GM18519 (cell line): ENCODE results near the gene CXCR2.
"Not testable (repeated sequence)": the region's sequence is repeated elsewhere in the genome, so short reads cannot be mapped to it uniquely, and the experiment has no call there.

Experiments
- ATAC-seq: cut with Tn5 transposase; IDR thresholded peaks from one replicate; pipeline ENCODE4 v1.9.1; 2021; ENCODE audit warnings: mild to moderate bottlenecking, moderate library complexity; ENCODE audit not compliant: unreplicated experiment, low FRiP score

CXCR2 gene

DNA sequence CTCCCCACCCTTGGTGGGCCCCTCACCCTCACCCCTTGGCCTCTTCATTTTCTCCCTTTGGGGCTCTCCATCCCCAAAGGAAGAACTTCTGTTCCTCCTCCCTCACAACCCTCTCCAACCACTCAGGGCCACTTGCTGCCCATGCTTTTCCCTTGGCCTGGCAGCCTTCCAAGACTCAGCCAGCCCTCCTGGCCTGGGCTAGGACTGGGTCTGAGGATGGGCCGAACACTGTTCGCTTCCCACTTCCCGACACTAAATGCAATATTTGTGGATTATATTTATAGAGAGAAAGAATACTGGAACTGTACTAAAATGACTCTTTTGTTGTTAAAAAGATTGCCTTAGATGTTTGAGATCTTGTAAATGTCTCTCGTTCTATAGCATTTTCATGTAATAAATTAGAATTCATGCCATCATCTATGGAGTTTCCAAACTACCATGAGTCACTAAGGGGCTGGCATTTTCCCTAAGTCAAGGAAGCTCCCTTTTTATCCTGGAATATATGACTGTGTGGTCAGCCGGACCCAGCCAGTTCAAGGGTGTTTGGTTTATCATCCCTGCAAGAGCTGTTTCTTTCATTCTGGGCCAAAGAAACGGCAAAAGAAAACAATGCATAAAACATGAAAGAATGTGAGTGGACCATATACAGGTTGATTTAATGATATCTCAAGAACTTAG is 3.8 kb downstream of the CXCR2 start:
- no peak for ATAC-seq

DNA sequence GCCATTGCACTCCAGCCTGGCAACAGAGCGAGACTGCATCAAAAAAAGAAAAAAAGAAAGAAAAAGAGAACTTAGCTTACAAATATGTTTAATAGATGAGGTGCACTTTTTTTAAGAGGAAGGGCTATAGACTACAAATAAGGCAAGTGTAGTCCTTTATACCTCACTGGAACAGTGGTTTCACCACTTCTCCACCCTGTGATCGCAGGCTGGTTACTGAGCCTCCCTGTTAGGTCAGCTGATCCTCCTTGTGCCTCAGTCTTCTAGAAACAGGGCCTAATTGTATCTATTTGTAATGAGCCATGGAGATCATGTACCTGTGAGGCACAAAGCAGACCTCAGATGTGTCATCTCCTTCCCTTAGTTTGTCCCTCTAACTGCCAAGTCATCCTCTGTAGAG is 4.5 kb downstream of the CXCR2 start:
- ATAC-seq: no peak

DNA sequence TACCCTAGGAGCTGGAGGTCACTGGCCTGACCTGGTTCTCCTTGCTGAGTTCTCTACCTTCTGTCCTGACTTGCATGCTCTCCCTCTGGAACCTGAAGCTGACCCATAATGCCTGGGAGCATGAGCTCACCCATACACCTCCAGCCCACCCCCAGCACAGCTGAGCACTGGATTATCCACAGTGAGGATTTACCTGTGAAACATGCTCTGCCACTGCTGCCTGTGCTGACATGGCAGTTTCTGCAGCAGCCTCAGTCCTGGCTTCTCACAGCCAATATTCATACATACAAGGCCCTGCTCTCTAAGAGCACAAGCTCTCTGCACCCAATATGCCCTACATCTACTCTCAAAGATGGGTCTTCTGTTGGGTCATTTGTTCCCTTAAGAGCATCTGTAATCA is 5.0 kb downstream of the CXCR2 start:
- ATAC-seq: no peak

DNA sequence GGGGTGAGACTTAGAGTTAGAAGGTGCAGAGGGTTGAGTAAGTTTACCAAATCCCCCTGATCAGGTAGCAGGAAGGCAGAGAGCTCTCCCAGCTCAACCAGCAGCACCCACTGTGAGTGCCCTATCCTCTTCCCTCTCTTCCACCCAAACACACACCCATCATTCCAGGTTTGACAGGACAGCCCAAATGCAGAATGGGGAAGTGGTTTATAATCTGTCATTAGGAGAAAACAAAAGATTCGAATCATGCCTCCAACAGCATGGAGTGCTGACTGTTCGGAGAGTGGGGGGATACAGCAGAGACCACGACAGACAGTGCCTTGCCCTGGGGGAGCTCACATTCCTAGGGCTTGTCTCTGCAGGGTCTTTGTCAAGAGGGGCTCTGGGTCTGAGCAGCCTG is 11.7 kb downstream of the CXCR2 start:
- no peak for ATAC-seq

DNA sequence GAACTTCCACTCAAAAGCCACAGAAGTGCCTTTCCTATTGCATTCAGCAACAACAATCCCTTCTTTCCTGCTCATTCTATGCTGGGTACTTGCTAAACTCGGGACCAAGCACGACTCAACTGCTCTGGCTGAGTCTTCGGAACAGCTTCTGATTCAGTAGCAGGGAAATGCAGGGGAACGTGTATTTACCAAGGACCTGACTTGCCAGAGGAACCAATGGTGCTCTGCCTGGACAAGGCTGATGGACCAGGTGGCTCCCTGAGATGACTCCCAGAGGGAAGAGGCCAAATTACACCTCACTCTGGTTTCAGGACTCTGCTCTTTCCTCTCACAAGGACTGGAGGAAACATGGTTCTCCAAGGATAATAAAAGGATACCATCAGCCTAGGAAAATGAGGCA is 12.2 kb downstream of the CXCR2 start:
- no peak for ATAC-seq

DNA sequence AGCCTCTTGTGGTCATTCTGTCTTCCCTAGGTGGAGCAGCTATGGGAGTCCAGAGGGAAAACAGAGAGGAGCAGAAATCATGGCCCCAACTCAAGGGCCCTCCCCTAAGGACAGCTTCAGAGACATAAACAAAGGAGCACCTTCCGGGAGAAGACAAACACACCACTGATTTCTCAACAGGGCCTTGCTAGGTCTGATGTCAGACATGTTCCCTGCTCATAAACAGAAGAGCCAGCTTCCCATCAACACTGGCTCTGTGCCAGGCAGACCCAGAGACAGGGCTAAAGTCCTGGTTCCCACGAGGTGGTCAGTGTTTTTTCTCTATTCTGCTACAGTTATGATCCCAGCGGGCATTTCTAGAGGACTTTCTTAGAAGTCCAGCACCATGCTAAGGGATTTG is 19.3 kb downstream of the CXCR2 start:
- ATAC-seq: no peak

DNA sequence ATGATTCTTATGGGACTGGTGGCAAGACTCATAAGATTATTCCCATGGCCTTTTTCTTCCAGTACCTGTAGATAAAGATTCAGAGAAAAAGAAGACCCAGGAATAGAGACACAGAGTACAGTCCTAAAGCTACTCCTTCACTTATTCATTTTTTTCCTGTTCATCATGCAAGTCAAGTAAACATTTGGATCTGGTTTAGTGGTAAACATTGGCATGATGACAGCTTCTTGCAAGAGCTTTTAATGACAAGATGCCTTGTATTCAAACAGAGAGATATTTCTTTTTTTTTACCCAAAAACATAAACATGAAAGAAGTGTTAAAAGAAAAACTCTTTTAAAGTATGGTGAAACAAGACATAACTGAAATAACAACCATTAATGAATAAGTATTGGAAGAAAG is 20.2 kb downstream of the CXCR2 start:
- no peak for ATAC-seq

DNA sequence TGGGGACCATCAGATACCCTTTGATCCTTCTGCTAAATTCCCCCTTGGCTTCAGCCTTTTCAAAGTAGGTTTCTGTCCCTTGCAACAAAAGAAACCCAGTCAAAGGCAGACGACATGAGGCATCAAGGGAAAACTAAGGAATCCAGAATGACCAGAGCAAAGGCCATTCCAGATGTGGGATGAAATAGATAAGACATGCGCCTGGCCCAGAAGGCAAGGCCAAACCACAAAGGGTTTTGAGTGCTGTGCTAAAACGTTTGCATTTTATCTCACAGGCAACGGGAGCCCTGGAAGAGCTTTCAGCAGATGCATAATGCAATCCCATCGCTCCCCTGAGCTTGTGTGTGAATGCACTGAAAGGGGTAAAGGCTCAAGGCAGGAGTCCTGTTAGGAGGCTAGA is 23.3 kb downstream of the CXCR2 start:
- ATAC-seq: no peak

DNA sequence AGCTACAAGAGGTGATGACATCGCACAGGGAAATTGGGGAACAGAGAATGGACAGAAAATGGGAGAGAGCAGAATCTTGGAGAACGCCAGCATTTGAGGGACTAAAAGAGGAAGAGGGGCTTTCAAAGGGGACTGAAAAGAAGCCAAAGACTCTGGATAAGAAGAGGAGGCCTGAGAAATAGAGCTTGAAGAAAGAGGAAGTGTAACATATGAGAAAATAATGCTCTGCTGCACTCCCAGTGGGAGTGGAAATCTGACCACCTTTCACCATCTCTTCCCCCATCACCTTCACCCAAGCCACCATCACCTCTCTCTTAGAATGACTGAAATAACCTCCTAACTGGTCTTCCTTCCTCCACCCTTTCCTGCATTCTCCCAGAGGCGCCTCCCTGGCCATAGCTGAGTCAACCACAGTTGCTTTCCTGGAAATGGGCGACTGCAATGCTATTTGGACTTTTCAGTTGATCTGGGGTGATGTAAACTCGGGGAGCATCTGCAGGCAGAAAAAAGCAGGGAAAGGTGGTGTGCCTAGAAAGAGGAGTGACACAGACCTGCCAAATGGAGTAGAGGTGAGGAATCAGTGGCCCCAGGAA is 24.1 kb downstream of the CXCR2 start:
- no peak for ATAC-seq

DNA sequence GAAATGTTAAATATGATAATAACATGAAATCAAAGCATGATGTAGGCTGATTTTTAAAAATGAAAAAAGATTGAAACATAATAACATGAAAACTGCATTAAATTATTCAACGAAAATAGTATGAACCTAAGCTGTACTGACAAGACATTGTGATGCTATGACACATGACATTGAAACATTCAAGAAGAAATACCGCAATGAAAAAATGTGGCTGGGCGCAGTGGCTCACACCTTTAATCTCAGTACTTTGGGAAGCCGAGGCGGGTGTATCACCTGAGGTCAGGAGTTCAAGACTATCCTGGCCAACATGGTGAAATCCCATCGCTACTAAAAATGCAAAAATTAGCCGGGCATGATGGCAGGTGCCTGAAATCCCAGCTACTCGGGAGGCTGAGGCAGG is 26.3 kb downstream of the CXCR2 start:
- ATAC-seq: no peak

DNA sequence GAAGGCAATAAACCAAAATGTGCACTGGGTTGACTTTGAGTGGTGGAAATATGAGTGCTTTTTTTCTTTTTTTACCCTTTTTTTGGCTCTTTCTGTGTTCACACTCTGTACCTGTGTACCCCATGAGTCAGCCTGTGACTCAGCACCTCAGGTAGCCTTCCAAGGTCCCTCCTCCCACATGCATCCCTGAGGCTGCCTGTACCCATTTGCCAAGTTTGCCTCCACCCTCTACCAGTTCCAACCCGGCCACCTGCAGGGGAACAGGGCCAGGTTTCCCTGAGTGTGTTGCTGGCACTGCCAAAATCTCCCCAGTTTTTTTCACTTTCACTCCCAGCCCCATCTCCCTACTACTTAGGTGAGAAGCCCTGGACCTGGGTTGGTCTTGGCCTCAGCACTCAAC is 26.9 kb downstream of the CXCR2 start:
- ATAC-seq: no peak

DNA sequence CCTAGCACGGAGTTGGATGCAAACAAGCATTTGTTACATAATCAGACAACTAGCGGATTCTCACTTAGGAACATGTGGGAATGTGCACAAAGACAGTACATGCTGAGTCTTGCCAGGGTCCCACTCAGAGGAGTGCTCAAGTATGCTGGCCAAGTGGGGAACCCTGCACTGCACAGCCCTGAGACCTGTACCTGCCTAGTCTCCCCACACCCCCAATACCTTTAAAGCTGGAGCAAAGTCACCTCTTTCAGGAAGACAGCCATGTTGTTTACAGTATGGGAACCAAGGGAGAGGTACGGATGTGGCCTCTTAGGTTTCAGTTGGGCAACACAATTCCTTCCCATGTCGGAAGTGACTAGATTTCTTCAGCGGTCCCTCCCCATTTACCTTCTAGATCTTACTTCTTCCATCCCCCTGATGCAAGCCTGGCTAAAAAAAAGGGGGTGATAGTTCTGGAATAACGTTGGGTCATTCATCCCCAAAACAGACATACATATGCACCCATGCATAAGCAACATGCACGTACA is 30.2 kb downstream of the CXCR2 start:
- no peak for ATAC-seq

DNA sequence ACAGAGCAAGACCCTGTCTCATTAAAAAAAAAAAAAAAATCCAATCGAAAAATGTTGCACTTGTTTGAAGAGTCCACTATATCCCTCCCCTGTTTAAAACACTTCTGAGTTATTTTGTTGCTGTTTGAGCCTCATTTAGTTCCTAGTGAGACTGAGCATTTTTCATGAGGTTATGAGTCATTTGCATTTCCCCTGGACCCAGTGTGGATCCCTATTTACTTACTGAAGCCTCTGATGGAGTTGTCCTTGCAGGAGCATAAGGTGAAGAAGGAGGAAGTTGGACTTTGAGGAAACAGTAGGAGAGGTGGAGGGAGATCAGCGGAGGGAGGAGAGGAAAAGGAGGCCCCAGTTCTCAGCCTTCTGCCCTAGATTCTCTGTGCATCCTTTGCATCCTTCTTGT is 35.8 kb downstream of the CXCR2 start:
- ATAC-seq: no peak

DNA sequence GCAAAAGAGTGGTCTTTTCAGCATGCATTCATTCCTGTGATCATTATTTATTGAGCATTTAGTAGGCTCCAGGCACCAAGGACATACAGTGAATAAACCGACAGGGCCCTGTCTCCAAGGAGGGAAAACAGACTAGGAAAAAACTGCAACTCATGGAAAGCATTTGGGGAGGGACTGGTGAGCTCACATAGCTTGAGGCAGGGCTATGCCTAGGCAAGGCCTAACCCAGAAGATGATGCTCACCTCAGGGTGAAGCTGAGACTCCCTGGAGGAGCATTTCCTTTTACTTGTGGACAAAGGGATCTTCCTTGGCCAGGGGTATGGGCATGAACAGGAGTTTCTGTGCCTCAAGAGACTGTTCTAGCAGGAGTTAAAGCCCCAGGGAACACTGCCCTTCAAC is 37.0 kb downstream of the CXCR2 start:
- ATAC-seq: no peak

DNA sequence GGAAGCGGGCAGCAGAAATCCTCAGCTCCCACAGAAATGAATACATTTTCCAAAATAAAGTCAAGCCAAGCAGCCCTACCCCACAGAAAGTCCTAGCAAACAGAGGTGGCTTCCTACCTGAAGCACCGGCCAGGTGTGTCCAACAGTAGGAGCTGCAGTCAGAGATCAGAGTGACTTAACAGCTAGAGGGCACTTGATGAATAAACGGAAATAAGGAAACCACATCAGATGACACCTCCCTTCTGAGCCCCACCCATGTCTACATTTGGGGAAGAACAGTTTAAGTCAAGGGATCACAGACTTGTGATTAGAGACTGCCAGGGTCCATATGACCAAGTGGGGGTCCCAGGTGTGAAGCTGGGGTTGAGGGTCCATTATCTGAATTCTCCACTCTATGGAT is 41.0 kb downstream of the CXCR2 start, which contains the start of gene CXCR1:
TSS of gene CXCR1 (minus strand) at position 172 of the 400 bp plus-strand sequence. CDS start 1,751 bp downstream, outside the sequence.
- no peak for ATAC-seq

DNA sequence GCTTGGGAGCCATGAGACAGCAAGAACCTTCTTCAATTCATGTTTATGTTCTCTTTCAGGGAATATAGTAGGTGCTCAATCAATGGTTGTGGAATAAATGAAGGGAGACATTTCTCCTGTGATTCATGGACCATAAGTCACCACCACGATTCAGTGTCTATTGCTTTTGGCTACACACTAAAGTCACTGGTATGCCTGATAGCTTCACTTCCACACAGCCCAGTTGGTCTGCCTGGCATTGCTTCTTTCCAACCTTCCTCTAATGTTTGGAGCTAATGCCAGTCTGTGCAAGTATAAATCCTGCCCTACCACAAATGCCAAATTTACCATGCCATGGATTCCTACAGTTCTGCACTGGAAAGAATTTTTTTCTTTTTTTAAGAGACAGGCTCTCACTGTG is 42.2 kb downstream of the CXCR2 start:
- no peak for ATAC-seq

DNA sequence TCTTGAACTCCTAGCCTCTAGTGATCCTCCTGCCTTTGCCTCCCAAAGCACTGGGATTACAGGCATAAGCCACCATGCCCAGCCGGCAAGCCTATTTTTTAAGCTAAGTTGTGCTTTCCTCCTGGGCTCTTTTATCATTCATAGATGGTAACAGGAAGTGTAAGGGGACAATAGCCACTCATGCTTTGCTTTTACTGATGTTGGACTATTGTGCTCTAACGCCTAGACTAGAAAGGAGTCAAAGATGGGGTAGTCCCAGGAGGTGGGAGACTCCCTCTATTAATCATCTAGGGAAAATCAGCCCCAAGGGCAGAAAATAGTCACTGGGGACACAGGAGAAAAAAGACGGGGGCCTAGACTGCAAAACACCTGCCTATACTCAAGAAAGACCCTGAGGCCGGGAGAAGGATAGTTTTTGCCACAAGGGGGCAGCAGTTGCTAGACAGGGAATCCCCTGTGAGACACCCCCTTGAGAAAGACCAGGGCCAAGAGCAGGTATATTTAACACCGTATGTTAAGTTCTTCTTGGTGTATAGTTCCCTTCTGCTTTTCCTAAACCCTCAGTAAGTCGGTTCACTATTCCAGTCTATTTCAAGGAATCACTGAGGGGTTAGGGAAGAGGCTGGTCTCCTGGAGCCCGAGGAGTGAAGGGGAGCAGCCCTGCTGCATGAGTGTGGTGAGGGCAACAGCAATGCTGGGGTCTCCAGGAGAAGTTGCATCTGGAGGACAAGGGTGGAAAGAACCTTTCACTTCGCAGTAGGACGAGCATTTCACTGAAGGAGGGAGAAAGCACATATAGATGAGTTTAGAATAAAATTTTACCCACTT is 43.0 kb downstream of the CXCR2 start:
- ATAC-seq: no peak

DNA sequence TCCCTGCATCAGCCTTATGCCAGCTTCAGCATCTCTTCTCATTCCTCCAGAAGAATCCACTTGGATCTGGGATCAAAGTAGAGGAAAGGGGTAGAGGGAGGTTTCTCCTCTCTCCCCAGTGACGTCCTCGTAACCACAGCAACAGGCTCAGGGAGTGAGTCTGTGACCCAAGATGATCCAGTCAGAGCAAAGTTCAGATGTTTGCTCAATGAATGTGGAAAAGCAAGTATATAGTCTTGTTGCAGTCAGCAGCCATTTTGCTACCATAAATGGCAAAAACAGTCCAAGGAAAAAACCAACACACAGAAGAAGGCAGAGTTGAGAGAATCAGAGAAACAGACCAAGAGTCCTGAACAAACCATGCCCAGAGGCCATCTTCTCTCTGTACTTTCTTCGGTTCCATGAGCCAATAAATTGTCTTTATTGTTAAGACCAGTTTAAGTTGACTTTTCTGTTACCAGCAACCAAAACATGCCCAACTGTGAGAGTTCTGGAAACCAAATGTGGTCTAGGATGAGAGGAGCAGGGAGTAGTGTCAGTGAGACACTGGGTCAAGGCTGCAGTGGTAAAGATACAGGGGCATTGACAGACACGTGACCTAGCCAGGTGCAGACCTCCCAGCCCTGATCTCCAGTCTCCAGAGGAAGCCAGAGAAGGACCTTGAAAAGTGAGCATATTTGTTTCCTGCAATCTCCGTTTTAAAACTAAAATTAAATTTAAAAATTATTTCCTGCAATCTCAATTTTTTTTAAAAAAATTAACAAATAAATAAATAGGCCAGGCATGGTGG is 44.1 kb downstream of the CXCR2 start:
- ATAC-seq: no peak

DNA sequence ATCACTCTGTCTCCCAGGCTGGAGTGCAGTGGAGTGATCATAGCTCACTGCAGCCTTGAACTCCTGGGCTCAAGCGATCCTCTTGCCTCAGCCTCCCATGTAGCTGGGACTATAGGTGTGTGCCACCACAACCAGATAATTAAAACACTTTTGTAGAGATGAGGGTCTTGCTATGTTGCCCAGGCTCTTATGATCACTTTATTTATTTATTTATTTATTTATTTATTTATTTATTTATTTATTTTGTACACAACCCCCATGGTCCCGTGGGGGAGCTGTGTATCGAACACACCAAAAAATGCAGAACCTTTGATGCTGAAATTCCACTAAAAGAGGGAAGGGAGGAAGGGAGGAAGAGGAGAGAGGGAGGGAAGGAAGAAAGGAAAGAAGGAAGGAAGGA is 45.9 kb downstream of the CXCR2 start:
- ATAC-seq: not testable (repeated sequence)

DNA sequence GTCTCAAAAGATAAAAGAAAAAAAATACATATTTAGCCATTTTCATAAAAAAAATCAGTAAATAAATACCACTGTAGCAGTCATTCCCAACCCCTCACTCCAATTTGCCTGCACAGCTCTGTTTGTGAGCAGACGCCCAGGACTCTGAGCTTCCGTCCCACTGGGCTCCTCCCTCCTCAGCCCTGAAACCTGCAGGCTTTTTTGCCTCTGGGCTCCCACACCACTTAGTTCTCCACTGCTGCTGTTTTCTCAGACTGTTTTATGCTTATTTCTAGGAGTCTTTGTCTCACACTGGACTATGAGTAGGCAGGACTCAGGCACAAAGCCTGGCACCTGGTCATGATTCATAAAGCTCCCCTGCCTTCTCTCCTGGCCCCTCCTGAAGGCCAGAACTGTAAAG is 47.0 kb downstream of the CXCR2 start:
- ATAC-seq: no peak

DNA sequence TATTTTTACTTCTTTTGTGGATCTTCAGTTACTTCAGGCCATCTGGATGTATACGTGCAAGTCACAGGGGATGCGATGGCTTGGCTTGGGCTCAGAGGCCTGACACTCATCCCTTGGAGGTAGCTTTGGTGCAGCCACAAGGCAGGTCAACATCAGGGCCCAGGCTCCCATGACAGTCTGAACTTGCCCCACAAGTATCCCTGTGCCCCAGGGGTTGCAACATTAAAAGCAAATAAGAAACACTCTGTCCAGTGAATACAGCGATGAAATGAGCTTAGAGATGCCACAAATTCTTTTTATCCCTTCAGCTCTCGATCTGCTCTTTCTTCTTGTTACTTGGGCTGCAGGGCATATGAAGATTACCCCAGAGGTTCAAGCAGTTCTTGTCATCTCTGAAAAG is 54.0 kb downstream of the CXCR2 start:
- no peak for ATAC-seq
